ENCODE data around the gene RAB26.

DNA sequence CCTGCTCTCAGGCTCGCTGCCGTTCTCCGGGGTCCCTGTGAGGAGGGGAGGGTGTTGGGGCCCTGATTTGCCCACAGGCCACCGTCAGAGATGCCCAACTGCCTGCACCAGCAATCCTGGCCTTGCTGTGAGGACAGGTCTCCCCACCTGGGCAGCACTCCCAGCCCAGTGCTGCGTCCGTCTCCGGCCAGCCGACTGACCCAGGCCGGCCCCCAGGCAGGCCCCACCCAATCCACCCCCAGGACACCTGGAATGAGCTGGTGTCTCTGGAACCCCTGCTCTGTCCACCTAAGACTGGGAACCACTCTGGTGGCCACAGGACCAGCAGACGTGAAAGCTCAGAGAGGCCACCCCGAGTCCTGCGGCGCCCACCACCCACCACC is 32.8 kb upstream of the RAB26 start:
- no peak for TF ChIP-seq TOX (CRISPR knock-in tag; IDR thresholded peaks at IDR 0.05; ENCODE audit: borderline replicate concordance)
- TF ChIP-seq, protein P1, sequence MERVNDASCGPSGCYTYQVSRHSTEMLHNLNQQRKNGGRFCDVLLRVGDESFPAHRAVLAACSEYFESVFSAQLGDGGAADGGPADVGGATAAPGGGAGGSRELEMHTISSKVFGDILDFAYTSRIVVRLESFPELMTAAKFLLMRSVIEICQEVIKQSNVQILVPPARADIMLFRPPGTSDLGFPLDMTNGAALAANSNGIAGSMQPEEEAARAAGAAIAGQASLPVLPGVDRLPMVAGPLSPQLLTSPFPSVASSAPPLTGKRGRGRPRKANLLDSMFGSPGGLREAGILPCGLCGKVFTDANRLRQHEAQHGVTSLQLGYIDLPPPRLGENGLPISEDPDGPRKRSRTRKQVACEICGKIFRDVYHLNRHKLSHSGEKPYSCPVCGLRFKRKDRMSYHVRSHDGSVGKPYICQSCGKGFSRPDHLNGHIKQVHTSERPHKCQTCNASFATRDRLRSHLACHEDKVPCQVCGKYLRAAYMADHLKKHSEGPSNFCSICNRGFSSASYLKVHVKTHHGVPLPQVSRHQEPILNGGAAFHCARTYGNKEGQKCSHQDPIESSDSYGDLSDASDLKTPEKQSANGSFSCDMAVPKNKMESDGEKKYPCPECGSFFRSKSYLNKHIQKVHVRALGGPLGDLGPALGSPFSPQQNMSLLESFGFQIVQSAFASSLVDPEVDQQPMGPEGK (CRISPR knock-in tag; IDR thresholded peaks at IDR 0.05; ENCODE audit: borderline replicate concordance) = no peak
- TF ChIP-seq, protein P2, sequence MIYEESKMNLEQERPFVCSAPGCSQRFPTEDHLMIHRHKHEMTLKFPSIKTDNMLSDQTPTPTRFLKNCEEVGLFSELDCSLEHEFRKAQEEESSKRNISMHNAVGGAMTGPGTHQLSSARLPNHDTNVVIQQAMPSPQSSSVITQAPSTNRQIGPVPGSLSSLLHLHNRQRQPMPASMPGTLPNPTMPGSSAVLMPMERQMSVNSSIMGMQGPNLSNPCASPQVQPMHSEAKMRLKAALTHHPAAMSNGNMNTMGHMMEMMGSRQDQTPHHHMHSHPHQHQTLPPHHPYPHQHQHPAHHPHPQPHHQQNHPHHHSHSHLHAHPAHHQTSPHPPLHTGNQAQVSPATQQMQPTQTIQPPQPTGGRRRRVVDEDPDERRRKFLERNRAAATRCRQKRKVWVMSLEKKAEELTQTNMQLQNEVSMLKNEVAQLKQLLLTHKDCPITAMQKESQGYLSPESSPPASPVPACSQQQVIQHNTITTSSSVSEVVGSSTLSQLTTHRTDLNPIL (CRISPR knock-in tag; IDR thresholded peaks at IDR 0.05; ENCODE audit: low read depth) = no peak
- no peak for TF ChIP-seq ZNF70 (CRISPR knock-in tag; IDR thresholded peaks at IDR 0.05)
- no peak for TF ChIP-seq ARNTL (CRISPR knock-in tag; IDR thresholded peaks at IDR 0.05; ENCODE audit: borderline replicate concordance, low read depth)
- no peak for TF ChIP-seq ZFP30 (CRISPR knock-in tag; IDR thresholded peaks at IDR 0.05)
- no peak for TF ChIP-seq BACH2 (CRISPR knock-in tag; IDR thresholded peaks at IDR 0.05; ENCODE audit: borderline replicate concordance)

All from SK-N-SH treated with all-trans-retinoic acid at 6 μM for 48 hours (cell line).